WTC11 (cell line): ENCODE measurements around the gene HDAC9. TPM values are rescaled to one million over a fixed set of nuclear protein-coding genes. Genes with fewer than 3 reads are reported as not detected.

Source experiments
- ATAC-seq: fragments of 200-7000 bp; cut with Tn5 transposase; 2 replicates; pipeline ENCODE4 v1.10.0; 2021; ENCODE audit warnings: mild to moderate bottlenecking, moderate library complexity
- CTCF ChIA-PET: fragments of 300-600 bp; sonication (Branson Sonifier 250); formaldehyde crosslinking; loops from one replicate; lab custom pipeline; 2021; ENCODE audit warnings: antibody characterized with exemption; lab: Charles Lee
- POLR2A ChIA-PET: fragments of 350-600 bp; sonication (Branson Sonifier 250); formaldehyde crosslinking; loops from one replicate; lab custom pipeline; 2021; ENCODE audit warnings: antibody characterized with exemption; lab: Charles Lee
- DNase-seq: peaks from one replicate; pipeline ENCODE4 v3.0.0; 2021; ENCODE audit warnings: low spot score
- H3K27ac Mint-ChIP-seq: 2 replicates; pipeline ENCODE4 v1.8.0; 2021; ENCODE audit warnings: mixed read lengths
- H3K27me3 Mint-ChIP-seq: 2 replicates; pipeline ENCODE4 v1.8.0; 2021; ENCODE audit warnings: low read depth, mild to moderate bottlenecking, moderate library complexity, mixed read lengths
- H3K36me3 Mint-ChIP-seq: 2 replicates; pipeline ENCODE4 v1.8.0; 2021; ENCODE audit warnings: mixed read lengths
- H3K4me1 Mint-ChIP-seq: 2 replicates; pipeline ENCODE4 v1.8.0; 2022; ENCODE audit warnings: mixed read lengths
- H3K4me3 Mint-ChIP-seq: 2 replicates; pipeline ENCODE4 v1.8.0; 2021; ENCODE audit warnings: mild to moderate bottlenecking, moderate library complexity, mixed read lengths
- H3K9me3 Mint-ChIP-seq: 2 replicates; pipeline ENCODE4 v1.8.0; 2021; ENCODE audit warnings: mixed read lengths
- AR ChIP-seq: fragments of 250-450 bp; sonication (Bioruptor Pico); IDR thresholded peaks from 2 replicates; pipeline ENCODE4 v1.9.0; 2021; ENCODE audit warnings: mild to moderate bottlenecking
- ERG ChIP-seq: fragments of 250-450 bp; sonication (Bioruptor Pico); IDR thresholded peaks from 2 replicates; pipeline ENCODE4 v1.8.0; 2021; ENCODE audit warnings: mild to moderate bottlenecking
- JUN ChIP-seq: sonication (generic); formaldehyde crosslinking; IDR thresholded peaks from 2 replicates; pipeline ENCODE4 v1.8.0; 2023; ENCODE audit warnings: mild to moderate bottlenecking, missing genetic modification reagents
- MLX ChIP-seq: sonication (generic); formaldehyde crosslinking; IDR thresholded peaks from 2 replicates; pipeline ENCODE4 v1.8.1; 2023; ENCODE audit warnings: mild to moderate bottlenecking, missing genetic modification reagents, moderate library complexity
- MXD4 ChIP-seq: fragments of 250-450 bp; sonication (Bioruptor Pico); IDR thresholded peaks from 2 replicates; pipeline ENCODE4 v1.8.0; 2021; ENCODE audit warnings: mild to moderate bottlenecking, moderate library complexity, borderline replicate concordance
- NFYB ChIP-seq: sonication (generic); formaldehyde crosslinking; conservative IDR thresholded peaks from 2 replicates; pipeline ENCODE4 v1.8.0; 2022; ENCODE audit warnings: low read depth, missing genetic modification reagents
- SOX15 ChIP-seq: fragments of 250-450 bp; sonication (Bioruptor Pico); IDR thresholded peaks from 2 replicates; pipeline ENCODE4 v1.9.0; 2021; ENCODE audit warnings: mild to moderate bottlenecking
- ZNF232 ChIP-seq: sonication (generic); formaldehyde crosslinking; IDR thresholded peaks from 2 replicates; pipeline ENCODE4 v1.8.0; 2022; ENCODE audit warnings: mild to moderate bottlenecking, missing genetic modification reagents
- ZNF263 ChIP-seq: sonication (generic); formaldehyde crosslinking; IDR thresholded peaks from 2 replicates; pipeline ENCODE4 v1.8.1; 2022; ENCODE audit warnings: low read depth, mild to moderate bottlenecking, moderate library complexity, missing genetic modification reagents
- ZNF512 ChIP-seq: sonication (generic); formaldehyde crosslinking; IDR thresholded peaks from 2 replicates; pipeline ENCODE4 v1.8.1; 2022; ENCODE audit warnings: missing genetic modification reagents, borderline replicate concordance
- ZNF671 ChIP-seq: fragments of 250-450 bp; sonication (Bioruptor Pico); IDR thresholded peaks from 2 replicates; pipeline ENCODE4 v1.8.0; 2021; ENCODE audit warnings: mild to moderate bottlenecking
- total RNA-seq: library from RNA; stranded (reverse); gene quantifications from 3 replicates; pipeline ENCODE4 v1.2.3, GENCODE V29; 2021
- TF ChIP-seq, protein P1 (sequence below): sonication (generic); formaldehyde crosslinking; IDR thresholded peaks from 2 replicates; pipeline ENCODE4 v1.8.1; 2022; ENCODE audit warnings: low read depth, mild to moderate bottlenecking, moderate library complexity, missing genetic modification reagents, borderline replicate concordance
- TF ChIP-seq, protein P2 (sequence below): sonication (generic); formaldehyde crosslinking; IDR thresholded peaks from 2 replicates; pipeline ENCODE4 v1.8.0; 2022; ENCODE audit warnings: mild to moderate bottlenecking, missing genetic modification reagents
- TF ChIP-seq, protein P3 (sequence below): sonication (generic); formaldehyde crosslinking; IDR thresholded peaks from 2 replicates; pipeline ENCODE4 v1.8.1; 2023; ENCODE audit warnings: mild to moderate bottlenecking, missing genetic modification reagents, borderline replicate concordance
- TF ChIP-seq, protein P4 (sequence below): sonication (generic); formaldehyde crosslinking; IDR thresholded peaks from 2 replicates; pipeline ENCODE4 v1.8.0; 2022; ENCODE audit warnings: mild to moderate bottlenecking, missing genetic modification reagents

Gene HDAC9
- total RNA-seq, 1 experiment from 2014 or later: 18.8 TPM

DNA sequence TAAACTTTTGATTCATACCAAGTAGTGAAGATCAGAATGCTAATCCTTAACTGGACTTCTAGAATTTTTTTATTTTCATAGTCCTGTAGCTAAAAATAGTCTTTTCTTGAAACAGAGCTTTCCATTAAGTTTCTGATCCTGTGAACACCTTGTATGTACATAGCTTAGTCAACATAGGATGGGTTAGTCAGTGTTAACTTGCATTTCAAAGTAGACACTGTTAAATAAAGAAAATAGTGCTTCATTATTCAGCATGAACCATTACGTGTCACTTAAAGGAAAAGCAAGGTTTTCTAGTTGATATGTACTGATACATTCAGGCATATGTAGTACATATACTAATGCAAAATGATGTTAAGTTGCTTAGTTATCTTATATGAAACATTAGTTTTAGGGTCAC lies 7.5 kb upstream of the HDAC9 start (continued):
- TF ChIP-seq AR (CRISPR knock-in tag): no peak

- ChIA-PET POLR2A (no interaction called here), CTCF (no interaction called here)
- Mint-ChIP-seq H3K9me3 (0 out of 2 replicates have a peak, but pooled peaks cover 3% of the 10 kb centered on the region), H3K36me3 (no peaks in the 10 kb centered on the region), H3K4me1 (peaks cover 17% of the 10 kb centered on the region), H3K27me3 (no peaks in the 10 kb centered on the region), H3K4me3 (no peak overlapping the region), H3K27ac (no peak overlapping the region)
- ATAC-seq: no peak
- DNase-seq: no peak
- TF ChIP-seq ZNF512 (CRISPR knock-in tag) (no peak), ERG (no peak), ZNF232 (no peak), ZNF671 (CRISPR knock-in tag) (no peak), SOX15 (no peak), JUN (CRISPR knock-in tag) (no peak), MLX (CRISPR knock-in tag) (no peak), ZNF263 (CRISPR knock-in tag) (no peak), NFYB (CRISPR knock-in tag) (no peak), MXD4 (CRISPR knock-in tag) (no peak), AR (CRISPR knock-in tag) (no peak)
- TF ChIP-seq, protein P1, sequence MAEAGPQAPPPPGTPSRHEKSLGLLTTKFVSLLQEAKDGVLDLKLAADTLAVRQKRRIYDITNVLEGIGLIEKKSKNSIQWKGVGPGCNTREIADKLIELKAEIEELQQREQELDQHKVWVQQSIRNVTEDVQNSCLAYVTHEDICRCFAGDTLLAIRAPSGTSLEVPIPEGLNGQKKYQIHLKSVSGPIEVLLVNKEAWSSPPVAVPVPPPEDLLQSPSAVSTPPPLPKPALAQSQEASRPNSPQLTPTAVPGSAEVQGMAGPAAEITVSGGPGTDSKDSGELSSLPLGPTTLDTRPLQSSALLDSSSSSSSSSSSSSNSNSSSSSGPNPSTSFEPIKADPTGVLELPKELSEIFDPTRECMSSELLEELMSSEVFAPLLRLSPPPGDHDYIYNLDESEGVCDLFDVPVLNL (CRISPR knock-in tag): no peak
- TF ChIP-seq, protein P2, sequence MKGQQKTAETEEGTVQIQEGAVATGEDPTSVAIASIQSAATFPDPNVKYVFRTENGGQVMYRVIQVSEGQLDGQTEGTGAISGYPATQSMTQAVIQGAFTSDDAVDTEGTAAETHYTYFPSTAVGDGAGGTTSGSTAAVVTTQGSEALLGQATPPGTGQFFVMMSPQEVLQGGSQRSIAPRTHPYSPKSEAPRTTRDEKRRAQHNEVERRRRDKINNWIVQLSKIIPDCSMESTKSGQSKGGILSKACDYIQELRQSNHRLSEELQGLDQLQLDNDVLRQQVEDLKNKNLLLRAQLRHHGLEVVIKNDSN (CRISPR knock-in tag): no peak
- TF ChIP-seq, protein P3, sequence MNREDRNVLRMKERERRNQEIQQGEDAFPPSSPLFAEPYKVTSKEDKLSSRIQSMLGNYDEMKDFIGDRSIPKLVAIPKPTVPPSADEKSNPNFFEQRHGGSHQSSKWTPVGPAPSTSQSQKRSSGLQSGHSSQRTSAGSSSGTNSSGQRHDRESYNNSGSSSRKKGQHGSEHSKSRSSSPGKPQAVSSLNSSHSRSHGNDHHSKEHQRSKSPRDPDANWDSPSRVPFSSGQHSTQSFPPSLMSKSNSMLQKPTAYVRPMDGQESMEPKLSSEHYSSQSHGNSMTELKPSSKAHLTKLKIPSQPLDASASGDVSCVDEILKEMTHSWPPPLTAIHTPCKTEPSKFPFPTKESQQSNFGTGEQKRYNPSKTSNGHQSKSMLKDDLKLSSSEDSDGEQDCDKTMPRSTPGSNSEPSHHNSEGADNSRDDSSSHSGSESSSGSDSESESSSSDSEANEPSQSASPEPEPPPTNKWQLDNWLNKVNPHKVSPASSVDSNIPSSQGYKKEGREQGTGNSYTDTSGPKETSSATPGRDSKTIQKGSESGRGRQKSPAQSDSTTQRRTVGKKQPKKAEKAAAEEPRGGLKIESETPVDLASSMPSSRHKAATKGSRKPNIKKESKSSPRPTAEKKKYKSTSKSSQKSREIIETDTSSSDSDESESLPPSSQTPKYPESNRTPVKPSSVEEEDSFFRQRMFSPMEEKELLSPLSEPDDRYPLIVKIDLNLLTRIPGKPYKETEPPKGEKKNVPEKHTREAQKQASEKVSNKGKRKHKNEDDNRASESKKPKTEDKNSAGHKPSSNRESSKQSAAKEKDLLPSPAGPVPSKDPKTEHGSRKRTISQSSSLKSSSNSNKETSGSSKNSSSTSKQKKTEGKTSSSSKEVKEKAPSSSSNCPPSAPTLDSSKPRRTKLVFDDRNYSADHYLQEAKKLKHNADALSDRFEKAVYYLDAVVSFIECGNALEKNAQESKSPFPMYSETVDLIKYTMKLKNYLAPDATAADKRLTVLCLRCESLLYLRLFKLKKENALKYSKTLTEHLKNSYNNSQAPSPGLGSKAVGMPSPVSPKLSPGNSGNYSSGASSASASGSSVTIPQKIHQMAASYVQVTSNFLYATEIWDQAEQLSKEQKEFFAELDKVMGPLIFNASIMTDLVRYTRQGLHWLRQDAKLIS (CRISPR knock-in tag): no peak
- TF ChIP-seq, protein P4, sequence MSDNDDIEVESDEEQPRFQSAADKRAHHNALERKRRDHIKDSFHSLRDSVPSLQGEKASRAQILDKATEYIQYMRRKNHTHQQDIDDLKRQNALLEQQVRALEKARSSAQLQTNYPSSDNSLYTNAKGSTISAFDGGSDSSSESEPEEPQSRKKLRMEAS (CRISPR knock-in tag): no peak
Observed at GRCh38 chr7:18489624-18490023, 5.9 kb upstream of the HDAC9 start.
